Body of pancreas (tissue), 4 donors: ENCODE measurements around the gene CYP3A5.

Experiments used
- CTCF ChIP-seq, 7 experiments: fragments of 450-650 bp in 4 of 7; fragments of 200-600 bp in 3 of 7; sonication (generic) in 3 of 7; IDR thresholded peaks; one replicate each; pipeline ENCODE4 v1.5.1; 2016 to 2019; ENCODE audit warnings: antibody characterized with exemption in 7 of 7
- POLR2A ChIP-seq, 3 donors: fragments of 450-650 bp; IDR thresholded peaks; one replicate each; pipeline ENCODE4 v1.6.1; 2016; ENCODE audit warnings: antibody characterized with exemption in 3 of 3, mild to moderate bottlenecking in 2 of 3

DNA sequence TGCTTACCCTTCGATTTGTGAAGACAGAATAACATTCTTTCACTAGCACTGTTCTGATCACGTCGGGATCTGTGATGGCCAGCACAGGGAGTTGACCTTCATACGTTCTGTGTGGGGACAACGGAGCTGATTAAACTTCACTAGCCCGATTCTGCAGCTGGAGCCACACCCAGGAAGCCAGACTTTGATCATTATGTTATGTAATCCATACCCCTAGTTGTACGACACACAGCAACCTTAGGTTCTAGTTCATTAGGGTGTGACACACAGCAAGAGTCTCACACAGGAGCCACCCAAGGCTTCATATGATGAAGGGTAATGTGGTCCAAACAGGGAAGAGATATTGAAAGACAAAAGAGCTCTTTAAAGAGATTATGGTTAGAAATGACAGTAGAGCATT lies 7.2 kb downstream of the CYP3A5 start:
- TF ChIP-seq CTCF (IDR thresholded peaks at IDR 0.05) (no peak), POLR2A (IDR thresholded peaks at IDR 0.05) (no peak)
